NCI-H345 treated with DMSO at 0.1 percent for 48 hours (cell line): ENCODE results near the gene TPPP2.

Experiments
- DNase-seq: peaks from one replicate; lab custom pipeline; 2025; ENCODE audit not compliant: unreplicated experiment; lab: John Stamatoyannopoulos, UW

The TPPP2 gene

GRCh38 chr14:21016413-21017190, 13.4 kb upstream of the TPPP2 start:
- DNase-seq = no peak

DNA sequence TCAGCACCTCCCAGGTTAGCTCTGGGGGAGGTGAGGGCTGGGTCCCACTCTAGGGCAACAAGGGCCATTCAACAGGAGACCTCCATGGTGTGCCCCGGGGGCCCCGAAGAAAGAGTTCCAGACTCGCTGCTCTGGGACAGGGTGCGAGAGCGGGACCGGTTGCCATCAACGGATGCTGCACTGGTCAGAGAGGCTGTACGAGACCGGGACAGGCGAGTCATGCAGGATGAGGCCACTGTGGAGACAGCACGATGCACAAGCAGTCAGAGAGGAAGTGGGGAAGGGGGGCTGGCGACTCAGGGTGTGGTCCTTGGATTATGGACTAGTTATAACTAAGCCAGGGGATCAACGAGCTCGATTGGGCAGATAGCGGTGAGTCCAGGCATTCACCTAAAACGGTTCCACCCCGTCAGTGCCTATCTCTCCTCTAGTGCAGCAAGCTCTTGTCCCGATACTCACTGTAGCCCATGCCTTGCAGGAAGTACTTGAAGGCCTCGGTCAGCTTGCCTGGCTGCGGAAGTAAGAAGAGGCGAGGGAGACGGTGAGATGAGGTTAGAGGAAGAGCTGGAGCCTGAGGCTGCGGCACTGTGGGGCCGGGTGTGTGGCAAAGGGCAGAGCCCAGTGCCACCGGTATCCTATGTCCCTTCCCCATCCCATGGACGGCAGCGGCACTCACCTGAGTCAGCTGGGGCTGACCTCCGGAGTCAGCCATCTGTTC, 12.3 kb upstream of the TPPP2 start:
- DNase-seq = no peak

GRCh38 chr14:21018286-21018685, 11.7 kb upstream of the TPPP2 start:
- DNase-seq = no peak

DNA sequence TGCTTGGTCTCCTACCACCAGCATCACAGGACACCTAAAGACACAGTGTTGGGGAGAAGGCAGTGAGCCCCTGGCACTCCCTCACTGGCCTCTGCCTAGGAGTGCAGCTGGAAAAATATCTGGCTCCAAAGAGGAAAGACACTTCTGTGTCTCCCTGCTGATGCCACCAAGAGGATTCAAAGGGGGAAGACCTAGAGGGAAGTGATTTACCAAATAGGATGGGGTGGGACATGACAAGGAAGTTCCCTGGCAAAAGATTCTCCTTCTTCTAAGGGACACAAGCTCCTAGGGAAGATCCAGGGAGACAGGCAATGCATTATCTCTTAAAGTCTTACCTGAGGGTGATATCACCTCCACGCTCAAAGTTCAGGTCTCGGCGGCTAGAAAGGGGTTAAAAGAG, 11.2 kb upstream of the TPPP2 start:
- no peak for DNase-seq

DNA sequence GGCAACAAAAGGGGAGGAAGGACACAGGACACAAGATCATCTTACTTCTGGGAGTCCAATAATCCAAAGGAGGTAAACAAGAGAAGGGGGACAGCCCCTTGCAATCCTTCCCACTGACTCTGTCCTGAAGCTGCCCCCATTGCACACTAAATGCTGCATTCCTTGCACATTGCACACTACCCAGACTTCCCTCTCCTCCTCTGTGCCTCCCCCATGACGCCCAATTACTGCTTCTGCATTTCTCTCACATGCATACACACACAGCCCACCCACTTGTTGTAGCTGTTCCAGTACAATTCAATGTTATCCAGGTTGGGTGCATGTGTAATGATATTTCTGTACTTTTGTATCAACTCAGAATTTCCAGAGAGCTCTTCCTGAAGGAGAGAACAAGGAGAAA, 10.7 kb upstream of the TPPP2 start:
- no peak for DNase-seq

DNA sequence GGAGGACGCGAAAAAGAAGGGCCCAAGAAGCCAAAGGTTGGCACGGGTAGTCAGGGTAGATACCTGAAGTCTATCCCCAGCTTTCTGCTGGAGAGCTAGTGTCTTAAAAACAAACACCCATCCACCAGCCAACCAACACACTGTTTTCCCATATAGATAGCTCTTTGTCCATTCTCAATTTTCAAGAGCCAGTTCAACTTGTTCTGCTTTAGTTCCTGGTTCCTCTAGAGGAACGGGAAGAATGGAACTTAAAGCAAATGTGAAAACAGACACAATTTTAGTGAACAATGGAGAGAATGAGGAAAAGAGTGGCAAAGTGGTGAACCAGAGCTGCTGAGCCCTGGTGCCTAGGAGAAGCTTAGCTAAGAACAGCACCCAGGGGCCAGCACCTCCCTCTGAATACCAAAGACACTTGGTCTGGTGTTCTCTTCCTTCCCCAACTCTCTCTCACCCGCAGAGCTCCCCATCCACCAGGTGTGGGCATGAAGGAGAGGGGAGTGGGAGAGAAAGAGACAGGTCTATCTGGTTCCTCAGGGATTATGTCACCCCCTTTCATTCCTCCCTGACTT, 9.0 kb upstream of the TPPP2 start:
- no peak for DNase-seq

DNA sequence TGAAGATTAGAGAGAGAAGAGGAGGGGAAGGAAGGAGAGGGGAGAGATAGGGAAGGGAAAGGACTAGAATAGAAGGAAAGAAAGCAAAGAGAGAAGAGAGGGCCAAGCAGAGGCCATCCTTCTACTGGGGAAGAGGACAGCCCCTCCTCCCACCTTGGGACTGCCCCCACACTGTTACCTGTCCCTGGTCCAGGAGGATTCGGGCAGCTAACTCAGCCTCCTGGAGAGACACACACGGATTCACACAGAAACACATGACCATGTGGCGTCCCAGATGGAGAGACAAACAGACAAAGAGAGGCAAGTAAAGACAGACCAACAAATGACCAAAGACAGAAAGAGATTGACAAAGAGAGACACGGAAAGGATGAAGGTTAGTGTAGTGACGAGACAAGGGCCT, 7.3 kb upstream of the TPPP2 start:
- DNase-seq = no peak

- DNase-seq = no peak
These were observed 6.8 kb upstream of the TPPP2 start for GRCh38 chr14:21023174-21023573.

DNA sequence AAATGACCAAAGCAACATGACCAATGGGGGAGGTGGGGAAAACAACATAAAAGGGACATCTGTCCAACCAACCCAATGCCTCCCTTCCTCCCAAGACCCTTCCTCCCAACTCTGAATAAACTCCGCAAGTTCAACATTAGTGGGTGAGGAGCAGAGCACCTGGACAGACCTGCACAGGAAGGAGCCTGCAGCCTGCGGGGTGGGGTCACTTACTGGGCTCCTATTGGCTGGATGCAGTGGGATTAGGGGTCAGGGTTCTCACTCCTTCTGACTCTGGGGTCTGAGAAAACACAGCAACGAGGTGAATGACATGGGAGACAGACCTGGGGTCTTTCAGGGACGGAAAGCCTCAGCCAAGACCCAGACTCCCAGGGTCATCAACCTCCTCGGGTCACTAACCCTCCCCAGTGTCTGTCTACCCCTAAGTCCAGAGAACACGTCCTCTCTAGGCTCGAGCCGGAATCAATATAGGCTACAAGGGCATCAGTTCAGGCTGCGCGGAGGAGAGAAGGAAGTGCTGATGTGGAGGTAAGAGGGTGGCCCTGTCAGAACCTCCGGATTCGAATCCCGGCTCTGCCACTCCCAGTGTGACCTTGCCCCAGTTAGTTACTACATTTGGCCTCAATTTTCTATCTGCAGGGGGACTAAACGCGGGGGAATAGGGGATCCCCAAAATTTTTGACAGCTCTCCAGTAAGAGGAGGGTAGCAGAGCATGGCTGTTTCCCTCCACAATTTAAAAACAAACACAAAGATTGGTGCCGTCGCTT, 6.0 kb upstream of the TPPP2 start:
- DNase-seq = no peak

GRCh38 chr14:21024585-21025370, 5.2 kb upstream of the TPPP2 start, which contains the start of gene NDRG2:
Gene NDRG2 (minus strand): TSS chr14:21025061. CDS start chr14:21023315, 1,746 bp downstream.
- no peak for DNase-seq

- DNase-seq = no peak
These were observed 4.4 kb upstream of the TPPP2 start for GRCh38 chr14:21025371-21026273.

- no peak for DNase-seq
These were observed 3.6 kb upstream of the TPPP2 start for GRCh38 chr14:21026274-21026987.

DNA sequence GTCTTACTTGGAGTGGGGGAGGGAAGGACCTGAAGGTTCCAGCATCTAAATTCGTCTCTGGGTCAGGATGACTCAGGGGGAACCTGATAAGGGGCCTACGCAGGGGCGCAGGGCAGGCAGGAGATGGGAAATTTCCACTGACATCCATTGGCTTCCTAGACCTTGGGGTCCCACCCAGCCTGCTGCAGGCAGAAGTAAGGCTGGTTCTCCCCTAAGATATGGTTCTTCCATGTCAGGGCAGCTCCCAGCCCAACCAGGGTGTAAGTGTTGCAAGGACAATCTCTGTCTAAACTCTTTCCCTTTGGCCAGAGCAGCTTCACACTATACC, 3.1 kb upstream of the TPPP2 start:
- no peak for DNase-seq

- DNase-seq = no peak
These were observed 514 bp downstream of the TPPP2 start for GRCh38 chr14:21030531-21030930.

GRCh38 chr14:21032326-21033132, 2.5 kb downstream of the TPPP2 start:
- DNase-seq = no peak

DNA sequence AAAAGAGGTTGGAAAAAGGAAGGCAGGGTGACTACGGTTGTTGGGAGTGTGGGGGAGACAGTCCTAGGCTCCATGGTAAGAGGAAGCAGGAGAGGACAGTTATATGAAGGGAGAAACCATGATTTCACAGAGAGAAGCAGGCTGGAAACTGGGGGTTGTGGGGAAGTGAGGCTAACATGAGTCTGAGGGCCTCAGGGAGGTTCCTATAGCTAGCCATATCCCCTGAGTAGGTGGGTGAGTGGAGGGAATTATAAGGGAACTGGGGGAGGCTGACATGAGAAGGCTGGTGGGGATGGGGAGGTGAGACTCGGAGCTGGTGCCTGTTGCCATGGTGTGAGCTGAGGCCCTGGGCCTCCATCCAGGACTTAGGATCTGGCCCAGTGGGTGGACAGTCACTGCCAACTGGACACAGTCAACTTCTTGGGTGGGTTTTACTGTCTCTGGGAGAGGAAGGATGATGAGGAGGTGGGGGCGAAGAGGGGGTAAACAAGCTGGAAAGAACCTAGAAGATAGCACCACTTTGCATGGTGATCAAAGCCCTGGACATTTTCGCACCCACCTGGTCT, 3.2 kb downstream of the TPPP2 start:
- DNase-seq = no peak

- DNase-seq = no peak
These were observed 4.7 kb downstream of the TPPP2 start, which contains the start of gene RNASE13 for GRCh38 chr14:21034707-21035106. Gene RNASE13 (minus strand): TSS chr14:21034807. CDS start chr14:21034288, 519 bp downstream.

DNA sequence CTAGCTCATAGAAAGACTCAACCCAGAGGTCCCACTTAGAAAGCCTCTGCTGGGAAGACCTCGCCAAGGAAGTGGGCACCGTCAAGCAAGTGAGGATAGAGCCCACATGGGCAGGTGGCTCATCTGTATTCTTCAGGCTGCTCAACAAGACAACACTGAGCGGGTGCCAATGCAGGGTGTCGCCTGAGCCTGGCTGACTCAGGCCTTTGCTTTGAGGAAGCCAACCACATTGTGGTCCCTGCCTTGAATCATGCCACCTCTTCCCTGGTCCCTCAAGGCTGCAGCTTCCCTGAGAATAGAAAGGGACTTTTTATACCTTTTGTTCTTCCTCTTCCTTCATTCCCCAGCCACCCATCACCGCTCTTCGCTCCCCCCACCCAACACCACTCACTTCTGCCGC, 6.7 kb downstream of the TPPP2 start:
- DNase-seq = no peak
